HCT116 (cell line): Measurements from ENCODE around the gene SPATA21. TPM values are rescaled to one million over a fixed set of nuclear protein-coding genes. Genes with fewer than 3 reads are reported as not detected.

Experiments
- ATAC-seq: fragments of 200-7000 bp; cut with Tn5 transposase; 2 replicates; pipeline ENCODE4 v1.9.1; 2020; ENCODE audit warnings: mild to moderate bottlenecking, moderate library complexity
- BruUV-seq: library from RNA; stranded (reverse); fragments of 400-500 nt; replicated peaks from 2 replicates; lab custom pipeline; 2021; lab: Mats Ljungman, UMichigan
- CTCF ChIA-PET: fragments of 300-600 bp; sonication (Branson Sonifier 250); formaldehyde crosslinking; loops from one replicate; lab custom pipeline; 2021; ENCODE audit warnings: antibody characterized with exemption; lab: Charles Lee
- POLR2A ChIA-PET: fragments of 300-600, 350-600 bp; sonication (Branson Sonifier 250); formaldehyde crosslinking; loops from one replicate; lab custom pipeline; 2021; ENCODE audit warnings: antibody characterized with exemption; lab: Charles Lee
- RAD21 ChIA-PET, 2 experiments: fragments of 300-600 bp; sonication (Branson Sonifier 250); formaldehyde crosslinking; loops; one replicate each; lab custom pipeline; 2023; ENCODE audit warnings: low total read pairs in 2 of 2; ENCODE audit not compliant: uncharacterized antibody in 2 of 2, unreplicated experiment in 2 of 2, low non-redundant PET in 1 of 2; lab: Charles Lee
- DNase-seq: peaks from one replicate; pipeline ENCODE4 v3.0.0-alpha.2; 2010; ENCODE audit warnings: low read depth, low spot score
- H2AFZ ChIP-seq: fragments of 200-600 bp; shearing (Covaris generic), sonication (generic); 2 replicates; pipeline ENCODE4 v1.6.1; 2017; ENCODE audit warnings: low read depth, mixed run types, mixed read lengths, antibody characterized with exemption, low read length; ENCODE audit not compliant: poor library complexity, severe bottlenecking
- H3K27ac ChIP-seq: 2 replicates; pipeline ENCODE4 v1.5.1; 2012; ENCODE audit warnings: low read depth, low read length
- H3K27me3 ChIP-seq: fragments of 200-600 bp; sonication (generic); 2 replicates; pipeline ENCODE4 v1.6.1; 2016; ENCODE audit warnings: mixed run types, low read length, mixed read lengths; ENCODE audit not compliant: insufficient read depth
- H3K36me3 ChIP-seq, 2 experiments: fragments of 200-500 bp in 1 of 2; fragments of 200-600 bp in 1 of 2; sonication (Bioruptor generic) in 1 of 2; sonication (generic) in 1 of 2; 2 replicates each; pipeline versions ENCODE4 v1.5.1 to v1.6.1; 2014 to 2016; ENCODE audit warnings: low read length in 2 of 2, inconsistent platforms in 1 of 2, mixed read lengths in 1 of 2, mixed run types in 1 of 2; ENCODE audit not compliant: insufficient read depth in 2 of 2, control insufficient read depth in 1 of 2
- H3K4me1 ChIP-seq, 2 experiments: fragments of 200-600 bp in 1 of 2; sonication (generic) in 1 of 2; 2 replicates each; pipeline versions ENCODE4 v1.5.1 to v1.6.1; 2012 to 2017; ENCODE audit warnings: low read length in 2 of 2, inconsistent platforms in 1 of 2, mild to moderate bottlenecking in 1 of 2, mixed read lengths in 1 of 2, mixed run types in 1 of 2, moderate library complexity in 1 of 2; ENCODE audit not compliant: insufficient read depth in 2 of 2, control insufficient read depth in 1 of 2
- H3K4me2 ChIP-seq: fragments of 200-600 bp; sonication (generic); 2 replicates; pipeline ENCODE4 v1.6.1; 2017; ENCODE audit warnings: mixed run types, low read length, mixed read lengths
- H3K4me3 ChIP-seq, 2 experiments: fragments of 200-600 bp in 1 of 2; sonication (generic) in 1 of 2; replicated peaks in 1 of 2; 2 replicates each; pipeline ENCODE4 v1.5.1; 2011 to 2016; ENCODE audit warnings: low read length in 2 of 2, control low read depth in 1 of 2, low read depth in 1 of 2, mild to moderate bottlenecking in 1 of 2, mixed read lengths in 1 of 2, mixed run types in 1 of 2
- H3K79me2 ChIP-seq: fragments of 200-600 bp; sonication (generic); 2 replicates; pipeline ENCODE4 v1.6.1; 2017; ENCODE audit warnings: mild to moderate bottlenecking, mixed run types, low read length, moderate library complexity, mixed read lengths; ENCODE audit not compliant: insufficient read depth
- H3K9ac ChIP-seq: fragments of 200-600 bp; sonication (generic); 2 replicates; pipeline ENCODE4 v1.6.1; 2016; ENCODE audit warnings: low read length, mixed read lengths
- H3K9me2 ChIP-seq: fragments of 200-600 bp; sonication (generic), shearing (Covaris generic); 2 replicates; pipeline ENCODE4 v1.6.1; 2017; ENCODE audit warnings: mixed run types, mild to moderate bottlenecking, moderate library complexity; ENCODE audit not compliant: insufficient read depth
- H3K9me3 ChIP-seq, 2 experiments: fragments of 200-500 bp in 1 of 2; fragments of 200-600 bp in 1 of 2; sonication (Bioruptor generic) in 1 of 2; sonication (generic) in 1 of 2; 2 replicates each; pipeline ENCODE4 v1.6.1; 2014 to 2017; ENCODE audit warnings: low read length in 2 of 2, mixed read lengths in 2 of 2, inconsistent platforms in 1 of 2, low read depth in 1 of 2, mild to moderate bottlenecking in 1 of 2, mixed run types in 1 of 2, moderate library complexity in 1 of 2; ENCODE audit not compliant: control insufficient read depth in 1 of 2, insufficient read depth in 1 of 2
- H4K20me1 ChIP-seq: fragments of 200-600 bp; sonication (generic), shearing (Covaris generic); 2 replicates; pipeline ENCODE4 v1.6.1; 2017; ENCODE audit warnings: mixed run types, mild to moderate bottlenecking, moderate library complexity; ENCODE audit not compliant: insufficient read depth
- CBX3 ChIP-seq: IDR thresholded peaks from 2 replicates; pipeline ENCODE4 v1.6.1; 2012; ENCODE audit warnings: low read depth
- CEBPB ChIP-seq: IDR thresholded peaks from 2 replicates; pipeline ENCODE4 v1.6.1; 2012; ENCODE audit warnings: low read depth
- EGR1 ChIP-seq: IDR thresholded peaks from 2 replicates; pipeline ENCODE4 v1.6.1; 2012; ENCODE audit warnings: low read depth
- ELF1 ChIP-seq: IDR thresholded peaks from 2 replicates; pipeline ENCODE4 v1.6.1; 2012; ENCODE audit warnings: low read depth, borderline replicate concordance
- EZH2 ChIP-seq: fragments of 200-600 bp; sonication (generic); IDR thresholded peaks from 2 replicates; pipeline ENCODE4 v1.6.1; 2017; ENCODE audit warnings: antibody characterized with exemption, mixed run types
- EZH2phosphoT487 ChIP-seq: fragments of 200-600 bp; IDR thresholded peaks from 2 replicates; pipeline ENCODE4 v1.6.1; 2018; ENCODE audit warnings: antibody characterized with exemption, borderline replicate concordance
- JUND ChIP-seq: IDR thresholded peaks from 2 replicates; pipeline ENCODE4 v1.6.1; 2012
- POLR2A ChIP-seq: IDR thresholded peaks from 2 replicates; pipeline ENCODE4 v1.7.0; 2011; ENCODE audit warnings: borderline replicate concordance; ENCODE audit not compliant: insufficient read depth, insufficient read length; ENCODE audit errors: extremely low read depth
- POLR2AphosphoS5 ChIP-seq: IDR thresholded peaks from 2 replicates; pipeline ENCODE4 v1.6.1; 2011; ENCODE audit warnings: mild to moderate bottlenecking, low read depth, low read length, moderate library complexity
- RAD21 ChIP-seq: IDR thresholded peaks from 2 replicates; pipeline ENCODE4 v1.6.1; 2012; ENCODE audit warnings: low read depth, mild to moderate bottlenecking
- SIN3A ChIP-seq: IDR thresholded peaks from 2 replicates; pipeline ENCODE4 v1.6.1; 2012; ENCODE audit warnings: low read depth
- SP1 ChIP-seq: IDR thresholded peaks from 2 replicates; pipeline ENCODE4 v1.6.1; 2012; ENCODE audit warnings: low read depth
- SRF ChIP-seq: IDR thresholded peaks from 2 replicates; pipeline ENCODE4 v1.6.1; 2012; ENCODE audit warnings: low read depth
- YY1 ChIP-seq: IDR thresholded peaks from 2 replicates; pipeline ENCODE4 v1.6.1; 2011; ENCODE audit warnings: low read length, low read depth, moderate library complexity, mild to moderate bottlenecking; ENCODE audit not compliant: insufficient replicate concordance; ENCODE audit errors: extremely low read depth
- ZFX ChIP-seq: fragments of 450-650 bp; IDR thresholded peaks from 2 replicates; pipeline ENCODE4 v1.6.1; 2017
- ZNF274 ChIP-seq: fragments of 200-500 bp; sonication (Bioruptor generic); IDR thresholded peaks from 2 replicates; pipeline ENCODE4 v1.6.1; 2014; ENCODE audit warnings: mild to moderate bottlenecking, low read depth, low read length, inconsistent platforms
- intact Hi-C: fragments of 100-400 bp; cut with micrococcal nuclease; formaldehyde crosslinking; loops from 2 replicates; pipeline ENCODE4 v1.10.0; 2022
- total RNA-seq: library from RNA; stranded (reverse); gene quantifications from one replicate; pipeline ENCODE4 v1.2.1, GENCODE V29; 2021; ENCODE audit not compliant: unreplicated experiment
- TF ChIP-seq, protein P1 (sequence below), 3 experiments: fragments of 200-600 bp in 1 of 3; sonication (generic) in 1 of 3; IDR thresholded peaks in 2 of 3; conservative IDR thresholded peaks in 1 of 3; 2 replicates each; pipeline ENCODE4 v1.5.1; 2012 to 2017; ENCODE audit warnings: low read depth in 2 of 3, low read length in 2 of 3, antibody characterized with exemption in 1 of 3, borderline replicate concordance in 1 of 3, control low read depth in 1 of 3, mild to moderate bottlenecking in 1 of 3, mixed read lengths in 1 of 3, mixed run types in 1 of 3, moderate library complexity in 1 of 3; ENCODE audit not compliant: insufficient read depth in 1 of 3
- TF ChIP-seq, protein P2 (sequence below): IDR thresholded peaks from 2 replicates; pipeline ENCODE4 v1.6.1; 2011; ENCODE audit warnings: mild to moderate bottlenecking, low read length, moderate library complexity; ENCODE audit not compliant: insufficient replicate concordance; ENCODE audit errors: extremely low read depth
- TF ChIP-seq, protein P3 (sequence below): IDR thresholded peaks from 2 replicates; pipeline ENCODE4 v1.6.1; 2012

SPATA21 gene
- total RNA-seq, 1 experiment from 2014 or later = not detected

DNA sequence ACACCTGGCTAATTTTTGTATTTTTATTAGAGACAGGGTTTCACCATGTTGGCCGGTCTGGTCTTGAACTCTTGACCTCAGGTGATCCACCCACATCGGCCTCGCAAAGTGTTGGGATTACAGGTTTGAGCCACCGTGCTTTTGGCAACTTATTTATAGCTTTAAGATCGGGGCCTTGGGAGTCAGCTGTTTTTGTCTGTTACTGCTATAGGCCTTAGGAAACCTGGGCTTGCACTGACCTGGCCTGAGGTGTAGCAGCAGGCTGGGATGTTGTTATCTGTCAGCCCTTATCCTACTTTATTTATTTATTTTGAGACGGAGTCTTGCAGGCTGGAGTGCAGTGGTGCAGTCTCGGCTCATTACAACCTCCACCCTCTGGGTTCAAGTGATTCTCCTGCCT is 58.8 kb downstream of the SPATA21 start:
- H3K4me3 ChIP-seq = no peak overlapping the region
- peaks cover 11 to 36% of the 10 kb centered on the region in 2 experiments for H3K4me1 ChIP-seq
- RAD21 ChIA-PET = no interaction called here
- DNase-seq = no peak
- H3K9me3 ChIP-seq = no peaks in the 10 kb centered on the region
- ATAC-seq = no peak
- peaks cover 100% of the 10 kb centered on the region for H3K79me2 ChIP-seq
- CTCF ChIA-PET = no interaction called here
- peaks cover 0 to 12% of the 10 kb centered on the region in 2 experiments; a peak in 2 of 4 replicates for H3K36me3 ChIP-seq
- intact Hi-C loops = no loop called here
- H3K9me2 ChIP-seq = no peaks in the 10 kb centered on the region
- POLR2A ChIA-PET = no interaction called here
- H3K9ac ChIP-seq = no peak overlapping the region
- BruUV-seq = no TSS peak
- TF ChIP-seq, protein P1, sequence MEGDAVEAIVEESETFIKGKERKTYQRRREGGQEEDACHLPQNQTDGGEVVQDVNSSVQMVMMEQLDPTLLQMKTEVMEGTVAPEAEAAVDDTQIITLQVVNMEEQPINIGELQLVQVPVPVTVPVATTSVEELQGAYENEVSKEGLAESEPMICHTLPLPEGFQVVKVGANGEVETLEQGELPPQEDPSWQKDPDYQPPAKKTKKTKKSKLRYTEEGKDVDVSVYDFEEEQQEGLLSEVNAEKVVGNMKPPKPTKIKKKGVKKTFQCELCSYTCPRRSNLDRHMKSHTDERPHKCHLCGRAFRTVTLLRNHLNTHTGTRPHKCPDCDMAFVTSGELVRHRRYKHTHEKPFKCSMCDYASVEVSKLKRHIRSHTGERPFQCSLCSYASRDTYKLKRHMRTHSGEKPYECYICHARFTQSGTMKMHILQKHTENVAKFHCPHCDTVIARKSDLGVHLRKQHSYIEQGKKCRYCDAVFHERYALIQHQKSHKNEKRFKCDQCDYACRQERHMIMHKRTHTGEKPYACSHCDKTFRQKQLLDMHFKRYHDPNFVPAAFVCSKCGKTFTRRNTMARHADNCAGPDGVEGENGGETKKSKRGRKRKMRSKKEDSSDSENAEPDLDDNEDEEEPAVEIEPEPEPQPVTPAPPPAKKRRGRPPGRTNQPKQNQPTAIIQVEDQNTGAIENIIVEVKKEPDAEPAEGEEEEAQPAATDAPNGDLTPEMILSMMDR (IDR thresholded peaks at IDR 0.05 in 2 of 3, conservative IDR thresholded peaks at IDR 0.05 in 1 of 3; ENCODE audit: borderline replicate concordance in 1 of 3, insufficient read depth in 1 of 3, low read depth in 2 of 3, low read length in 2 of 3) = no peak
- TF ChIP-seq, protein P2, sequence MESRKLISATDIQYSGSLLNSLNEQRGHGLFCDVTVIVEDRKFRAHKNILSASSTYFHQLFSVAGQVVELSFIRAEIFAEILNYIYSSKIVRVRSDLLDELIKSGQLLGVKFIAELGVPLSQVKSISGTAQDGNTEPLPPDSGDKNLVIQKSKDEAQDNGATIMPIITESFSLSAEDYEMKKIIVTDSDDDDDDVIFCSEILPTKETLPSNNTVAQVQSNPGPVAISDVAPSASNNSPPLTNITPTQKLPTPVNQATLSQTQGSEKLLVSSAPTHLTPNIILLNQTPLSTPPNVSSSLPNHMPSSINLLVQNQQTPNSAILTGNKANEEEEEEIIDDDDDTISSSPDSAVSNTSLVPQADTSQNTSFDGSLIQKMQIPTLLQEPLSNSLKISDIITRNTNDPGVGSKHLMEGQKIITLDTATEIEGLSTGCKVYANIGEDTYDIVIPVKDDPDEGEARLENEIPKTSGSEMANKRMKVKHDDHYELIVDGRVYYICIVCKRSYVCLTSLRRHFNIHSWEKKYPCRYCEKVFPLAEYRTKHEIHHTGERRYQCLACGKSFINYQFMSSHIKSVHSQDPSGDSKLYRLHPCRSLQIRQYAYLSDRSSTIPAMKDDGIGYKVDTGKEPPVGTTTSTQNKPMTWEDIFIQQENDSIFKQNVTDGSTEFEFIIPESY = no peak
- no peak for TF ChIP-seq EZH2phosphoT487
- TF ChIP-seq SRF = no peak
- TF ChIP-seq SIN3A = no peak
- no peak for TF ChIP-seq JUND
- TF ChIP-seq RAD21 = no peak
- no peak for TF ChIP-seq YY1
- TF ChIP-seq EZH2 = no peak
- no peak for TF ChIP-seq CBX3
- TF ChIP-seq EGR1 = no peak
- no peak for TF ChIP-seq POLR2AphosphoS5
- no peak for TF ChIP-seq POLR2A
- no peak for TF ChIP-seq ZFX
- TF ChIP-seq, protein P3, sequence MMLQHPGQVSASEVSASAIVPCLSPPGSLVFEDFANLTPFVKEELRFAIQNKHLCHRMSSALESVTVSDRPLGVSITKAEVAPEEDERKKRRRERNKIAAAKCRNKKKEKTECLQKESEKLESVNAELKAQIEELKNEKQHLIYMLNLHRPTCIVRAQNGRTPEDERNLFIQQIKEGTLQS = no peak
- no peak for TF ChIP-seq ELF1
- no peak for TF ChIP-seq SP1
- no peak for TF ChIP-seq ZNF274
- TF ChIP-seq CEBPB = no peak
- peaks cover 17% of the 10 kb centered on the region; the same call in 1 of the 2 replicates for H4K20me1 ChIP-seq
- H2AFZ ChIP-seq = no peak overlapping the region
- no peak overlapping the region for H3K27ac ChIP-seq
- no peaks in the 10 kb centered on the region for H3K27me3 ChIP-seq
- no peak overlapping the region for H3K4me2 ChIP-seq
